NCI-H1105 (cell line): Measurements from ENCODE around the gene STXBP4.

Experiments used
- DNase-seq: peaks from one replicate; lab custom pipeline; 2025; lab: John Stamatoyannopoulos, UW

The STXBP4 gene

DNA sequence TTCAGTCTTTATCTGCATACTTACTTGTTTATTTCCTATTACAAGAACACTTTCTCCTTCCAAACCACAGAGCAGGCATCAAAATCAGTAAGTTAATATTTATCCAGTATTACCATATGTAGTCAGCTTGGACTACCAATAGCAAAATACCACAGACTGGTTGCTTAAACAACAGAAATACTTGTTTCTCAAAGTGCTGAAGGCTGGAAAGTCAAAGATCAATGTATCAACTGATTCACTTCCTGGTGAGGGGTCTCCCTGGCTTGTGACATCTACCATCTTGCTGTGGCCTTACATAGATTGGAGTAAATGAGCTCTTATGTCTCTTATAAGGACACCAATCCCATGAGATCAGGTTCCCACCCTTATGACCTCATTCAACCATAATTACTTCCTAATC, 2.6 kb downstream of the STXBP4 start:
- no peak for DNase-seq

DNA sequence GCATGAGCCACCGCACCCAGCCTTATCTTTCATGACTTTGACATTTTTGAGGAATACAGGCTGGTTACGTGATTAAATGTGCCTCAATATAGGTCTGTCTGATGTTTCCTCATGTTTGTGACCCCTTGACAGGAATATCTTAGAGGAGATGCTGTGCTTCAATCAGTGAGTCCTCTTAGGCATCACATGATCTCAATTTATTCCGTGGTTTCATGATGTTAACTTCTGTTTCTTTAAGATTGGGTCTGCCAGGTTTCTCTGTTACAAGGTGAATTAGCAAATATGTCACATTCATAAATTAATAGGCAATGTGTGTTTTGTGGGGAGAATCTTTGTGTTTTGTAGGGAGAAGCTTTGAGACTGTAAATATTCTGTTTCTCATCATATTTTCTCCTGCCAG, 3.3 kb downstream of the STXBP4 start:
- no peak for DNase-seq

DNA sequence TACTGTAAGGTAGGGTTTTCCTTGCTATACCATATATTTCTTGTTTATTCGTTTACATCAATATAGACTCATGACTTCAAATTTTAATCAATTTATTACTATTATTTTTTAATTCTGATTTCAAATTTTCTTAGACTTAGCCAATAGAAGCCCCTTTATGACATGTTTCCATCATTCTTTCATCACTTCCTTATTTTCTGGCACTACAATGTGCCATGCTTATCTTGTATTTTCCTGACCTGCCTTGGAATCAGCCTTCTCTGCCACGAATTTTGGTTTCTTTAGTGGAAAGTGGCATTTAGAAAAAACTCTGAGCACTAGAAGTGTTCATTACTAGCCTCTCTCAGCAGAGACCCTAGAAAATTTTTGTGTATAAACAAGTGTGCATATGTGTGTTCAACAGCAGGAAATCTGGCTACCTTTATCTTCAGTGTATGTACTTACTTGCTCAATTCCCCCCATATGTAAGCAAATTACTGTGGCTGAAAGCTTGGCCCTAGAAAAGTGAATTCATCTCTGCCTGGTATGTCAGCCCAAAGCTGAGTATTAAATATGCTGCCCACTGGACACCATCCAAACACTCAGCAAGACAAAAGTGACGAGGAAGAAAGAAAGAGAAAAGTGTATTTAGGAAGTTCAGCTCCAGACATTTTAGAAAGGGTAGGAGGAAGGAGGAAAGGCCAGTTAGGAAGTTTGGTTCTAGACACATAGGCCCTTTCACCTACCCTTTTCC, 4.0 kb downstream of the STXBP4 start:
- no peak for DNase-seq

DNA sequence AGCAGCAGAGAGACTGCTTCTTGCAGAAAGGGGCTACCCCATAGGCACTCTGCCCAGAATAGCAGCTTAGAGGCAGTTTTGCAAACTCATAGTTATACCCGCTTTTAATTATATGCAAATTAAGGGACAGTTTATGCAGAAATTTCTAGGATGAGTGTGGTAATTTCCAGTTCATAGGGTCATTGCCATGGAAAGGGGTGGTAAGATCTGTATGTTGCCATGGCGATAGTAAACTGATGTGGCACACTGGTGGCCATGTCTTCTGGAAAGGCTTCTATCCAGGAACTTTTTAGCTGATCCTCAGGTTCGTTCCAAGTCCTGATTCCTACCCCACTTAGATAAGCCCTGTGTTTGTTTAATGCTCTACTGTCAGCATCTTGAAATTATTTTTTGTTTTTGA, 6.2 kb downstream of the STXBP4 start:
- DNase-seq = no peak

DNA sequence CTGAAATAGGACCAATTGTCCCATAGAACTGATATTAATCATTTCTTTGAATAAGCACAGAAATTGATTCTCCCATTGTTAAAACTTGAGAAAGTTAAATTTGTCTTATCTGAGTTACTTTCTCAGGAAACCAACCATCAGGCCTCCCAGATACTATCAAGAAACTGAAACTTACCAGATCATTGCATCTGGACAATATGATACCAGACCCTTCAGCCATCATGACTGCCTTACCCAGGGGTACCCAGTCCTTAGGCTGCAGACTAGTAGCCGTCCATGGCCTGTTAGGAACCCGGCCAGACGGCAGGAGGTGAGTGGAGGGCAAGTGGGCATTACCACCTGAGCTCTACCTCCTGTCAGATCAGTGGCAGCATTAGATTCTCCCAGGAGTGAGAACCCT, 7.8 kb downstream of the STXBP4 start:
- no peak for DNase-seq

DNA sequence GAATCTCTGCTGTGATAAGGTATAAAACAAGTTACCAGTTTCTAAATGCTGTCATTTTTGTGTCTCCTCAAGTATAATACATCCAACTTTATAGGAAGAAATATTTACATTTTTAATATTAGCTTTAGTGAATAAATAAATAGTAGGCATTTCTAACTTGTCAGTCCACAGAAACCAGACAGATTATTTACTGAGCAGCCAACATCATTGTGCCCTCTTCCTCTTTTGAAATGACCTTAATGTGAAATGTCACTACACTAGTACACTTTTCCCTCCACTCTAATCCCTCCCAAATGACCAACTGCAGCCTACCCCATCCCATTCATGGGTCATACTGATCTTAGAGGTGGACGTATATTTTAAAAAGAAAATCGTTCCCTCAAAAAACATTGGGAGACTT, 9.2 kb downstream of the STXBP4 start:
- DNase-seq = no peak

DNA sequence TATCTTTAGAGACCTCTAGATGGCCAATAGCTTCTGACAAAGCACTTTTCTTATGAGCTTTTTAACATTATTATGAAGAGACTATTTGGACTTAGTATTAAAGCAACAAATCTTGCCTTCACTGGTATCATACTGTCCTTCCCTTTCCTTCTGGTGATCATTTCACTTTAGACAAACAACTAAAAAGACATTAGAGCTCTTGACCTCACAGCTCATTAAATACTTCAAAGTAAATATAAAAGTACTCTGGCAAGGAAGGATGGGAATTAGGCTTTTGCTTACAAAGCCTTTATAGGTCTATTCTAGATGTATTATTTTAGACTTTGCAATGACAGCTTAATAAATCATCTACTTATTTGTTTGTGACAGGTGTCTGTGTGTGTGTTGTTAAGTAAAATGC, 11.1 kb downstream of the STXBP4 start:
- no peak for DNase-seq

DNA sequence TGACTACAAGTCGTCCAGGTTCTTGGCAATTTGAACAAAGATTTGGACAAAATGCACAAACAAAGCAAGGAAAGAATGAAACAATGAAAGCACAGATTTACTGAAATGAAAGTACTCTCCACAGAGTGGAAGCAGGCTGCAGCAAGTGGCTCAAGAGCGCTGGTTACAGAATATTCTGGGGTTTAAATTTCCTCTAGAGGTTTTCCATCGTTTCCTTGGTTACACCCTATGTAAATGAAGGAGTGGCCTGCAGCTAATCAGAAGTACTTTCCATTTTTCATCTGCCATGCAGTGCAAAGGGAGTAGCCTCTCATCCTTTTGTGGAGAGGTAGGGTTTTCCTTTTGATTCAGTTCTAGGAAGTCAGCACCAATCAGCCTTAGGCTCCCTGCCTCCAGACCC, 11.8 kb downstream of the STXBP4 start:
- no peak for DNase-seq

DNA sequence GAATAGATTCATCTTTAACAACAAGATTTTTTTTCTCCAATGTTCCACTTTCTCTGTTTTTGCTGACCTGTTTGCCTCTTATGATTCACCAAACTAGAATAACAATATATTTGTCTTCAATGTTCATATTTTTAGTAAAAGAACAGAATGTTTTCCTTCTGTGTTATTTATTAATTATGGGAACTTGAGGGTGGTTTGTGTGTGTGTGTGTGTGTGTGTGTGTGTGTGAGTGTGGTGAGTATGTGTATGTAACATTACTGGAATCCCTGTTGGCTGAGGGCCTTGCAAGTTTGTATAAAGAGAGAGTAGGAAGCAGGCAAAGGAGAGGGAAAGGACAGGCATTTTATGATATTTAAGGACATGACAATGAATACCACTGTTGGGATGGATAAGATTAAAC, 13.8 kb downstream of the STXBP4 start:
- no peak for DNase-seq

DNA sequence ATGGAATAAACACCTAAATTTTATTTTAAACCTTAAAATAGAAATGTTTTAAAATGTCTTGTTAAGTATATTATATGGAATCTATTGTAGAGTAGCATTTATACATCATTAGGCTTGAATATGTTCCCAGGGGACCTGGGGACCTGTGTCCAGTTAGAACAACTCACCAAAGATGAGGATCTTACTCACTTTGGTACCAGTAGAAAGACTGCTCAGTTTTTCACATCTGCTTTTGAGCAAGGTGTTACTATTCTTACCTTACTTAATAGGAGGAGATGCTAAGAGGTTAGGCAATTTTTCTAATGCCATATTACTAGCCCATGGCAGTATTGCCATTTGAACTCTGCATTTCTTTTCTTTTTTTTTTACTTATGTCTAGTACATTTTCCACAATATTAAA, 14.7 kb downstream of the STXBP4 start:
- no peak for DNase-seq

DNA sequence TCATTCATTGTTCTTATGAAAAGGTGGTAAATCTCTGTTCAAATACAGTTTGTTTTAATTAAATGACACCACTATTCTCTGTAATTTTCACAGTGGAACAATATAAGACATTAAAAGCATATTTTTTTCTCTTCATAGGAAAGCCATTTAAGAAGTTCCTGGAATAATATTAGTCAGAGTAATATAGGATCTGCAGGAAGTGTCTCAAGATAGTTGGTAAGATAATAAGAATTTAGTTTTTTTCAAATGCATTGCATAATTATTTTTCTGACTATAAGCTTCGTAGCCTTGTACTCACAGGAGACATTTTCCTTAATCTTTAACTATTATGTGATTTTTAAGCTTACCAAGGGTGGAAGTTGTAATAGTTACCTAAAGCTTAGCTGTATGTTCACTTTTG, 16.9 kb downstream of the STXBP4 start:
- no peak for DNase-seq

DNA sequence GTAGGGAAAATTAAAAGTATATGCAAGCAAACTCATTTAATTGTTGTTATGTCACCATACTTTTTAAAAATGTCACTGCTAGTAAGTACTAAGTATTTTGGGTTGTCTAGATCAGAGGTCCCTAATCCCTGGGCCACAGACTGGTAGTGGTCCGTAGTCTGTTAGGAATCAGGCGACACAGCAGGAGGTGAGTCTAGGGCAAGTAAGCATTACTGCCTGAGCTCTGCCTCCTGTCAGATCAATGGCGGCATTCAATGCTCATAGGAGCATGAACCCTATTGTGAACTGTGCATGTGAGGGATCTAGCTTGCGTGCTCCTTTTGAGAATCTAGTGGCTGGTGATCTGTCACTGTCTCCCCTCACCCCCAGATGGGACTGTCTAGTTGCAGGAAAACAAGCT, 21.6 kb downstream of the STXBP4 start:
- DNase-seq = no peak

DNA sequence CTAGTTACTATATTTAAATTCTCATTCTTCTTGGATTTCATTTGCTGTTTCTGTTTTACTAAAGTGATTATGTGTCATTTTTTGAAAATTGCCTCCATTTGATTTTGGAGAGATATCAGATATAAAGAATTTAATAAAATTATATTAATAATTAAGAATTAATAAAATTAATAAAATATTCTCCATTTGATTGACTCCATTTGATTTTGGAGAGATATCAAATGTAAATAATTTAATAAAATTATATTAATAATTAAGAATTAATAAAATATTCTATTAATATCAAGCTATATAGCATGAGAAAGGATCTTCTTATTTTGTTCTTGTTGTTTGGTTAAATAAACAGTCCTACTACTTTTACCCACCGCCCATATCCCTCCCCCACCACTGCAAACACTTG, 23.0 kb downstream of the STXBP4 start:
- DNase-seq = no peak

DNA sequence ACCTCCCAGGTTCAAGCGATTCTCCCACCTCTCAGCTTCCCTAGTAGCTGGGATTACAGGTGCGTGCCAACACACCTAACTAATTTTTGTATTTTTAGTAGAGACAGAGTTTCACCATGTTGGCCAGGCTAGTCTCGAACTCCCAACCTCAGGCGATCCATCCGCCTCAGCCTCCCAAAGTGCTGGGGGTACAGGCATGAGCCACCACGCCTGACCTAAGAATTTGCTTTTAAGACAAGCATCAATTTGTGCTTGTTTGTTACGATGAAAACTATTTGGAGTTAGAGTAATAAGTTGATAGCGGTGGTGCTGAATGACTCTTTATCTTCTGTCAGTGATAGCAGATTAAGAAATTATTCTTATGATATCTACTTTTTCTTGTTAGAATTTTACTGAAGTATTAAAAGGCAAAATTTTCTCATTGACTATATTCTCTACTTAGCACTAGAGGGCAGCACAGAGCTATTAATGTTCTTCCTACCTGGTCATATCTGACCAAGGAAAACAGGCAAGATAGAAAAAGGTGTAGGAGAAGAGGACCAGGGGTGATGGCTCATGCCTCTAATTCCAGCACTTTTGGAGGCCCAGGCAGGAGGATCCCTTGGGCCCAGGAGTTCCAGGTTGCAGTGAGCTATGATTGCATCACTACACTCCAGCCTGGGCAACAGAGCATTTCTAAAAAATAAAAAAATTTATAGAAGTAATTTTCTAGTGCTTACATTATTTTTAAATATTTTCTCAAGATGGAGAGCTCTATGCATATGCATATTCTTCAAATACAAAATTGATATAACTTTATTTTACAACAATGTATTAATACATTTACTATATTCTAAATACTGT, 24.5 kb downstream of the STXBP4 start:
- DNase-seq = peak; percentile 16

DNA sequence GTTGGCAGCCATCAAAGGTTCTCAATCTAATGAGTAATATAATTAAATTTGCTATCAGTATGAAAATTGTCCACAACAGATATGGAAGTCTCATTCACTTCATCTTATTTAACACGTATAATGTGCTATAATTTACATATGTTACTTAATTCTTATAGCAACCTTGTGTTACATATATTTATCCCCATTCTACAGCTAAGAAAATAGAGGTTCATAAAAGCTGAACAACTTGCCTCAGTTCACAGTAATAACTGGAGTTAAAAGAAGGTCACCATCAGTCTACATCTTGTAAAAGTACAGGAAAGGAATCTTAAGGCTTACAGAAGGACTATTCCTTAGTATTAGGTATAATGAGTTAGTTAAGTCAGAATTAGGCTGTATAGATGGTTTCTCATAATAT, 27.9 kb downstream of the STXBP4 start:
- no peak for DNase-seq

DNA sequence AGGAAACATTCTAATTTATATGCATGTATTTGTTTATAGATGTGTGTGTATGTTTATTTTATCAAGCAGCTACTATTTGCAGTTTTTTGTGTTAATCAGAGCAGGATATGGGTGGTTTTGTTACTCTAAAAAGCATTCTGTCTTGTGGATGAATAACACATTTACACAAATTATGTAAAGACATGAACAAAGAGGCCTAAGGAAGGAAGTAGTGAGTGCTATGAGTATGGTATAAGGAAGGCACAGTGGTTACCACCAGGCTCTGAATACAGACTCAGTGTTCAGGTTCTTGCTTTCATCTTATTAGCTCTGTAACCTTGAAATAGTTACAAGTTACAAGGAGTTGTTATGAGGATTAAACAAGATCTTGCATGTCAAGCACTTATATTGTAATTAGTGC, 33.9 kb downstream of the STXBP4 start:
- no peak for DNase-seq

DNA sequence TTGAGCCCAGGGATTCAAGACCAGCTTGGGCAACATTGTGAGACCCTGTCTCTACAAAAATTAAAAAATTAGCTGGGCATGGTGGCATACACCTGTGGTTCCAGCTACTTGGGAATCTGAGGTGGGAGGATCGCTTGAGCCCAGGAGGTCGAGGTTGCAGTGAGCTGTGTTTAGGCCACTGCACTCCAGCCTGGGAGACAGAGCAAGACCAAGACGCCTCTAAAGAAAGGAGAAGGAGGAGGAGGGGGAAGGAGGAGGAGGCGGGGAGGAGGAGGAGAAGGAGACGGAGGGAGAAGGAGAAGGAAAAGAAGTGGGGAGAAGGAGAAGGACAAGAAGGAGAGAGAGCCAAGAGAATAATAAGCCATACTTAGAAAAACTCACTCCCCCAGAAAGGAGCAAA, 35.9 kb downstream of the STXBP4 start:
- DNase-seq = no peak

DNA sequence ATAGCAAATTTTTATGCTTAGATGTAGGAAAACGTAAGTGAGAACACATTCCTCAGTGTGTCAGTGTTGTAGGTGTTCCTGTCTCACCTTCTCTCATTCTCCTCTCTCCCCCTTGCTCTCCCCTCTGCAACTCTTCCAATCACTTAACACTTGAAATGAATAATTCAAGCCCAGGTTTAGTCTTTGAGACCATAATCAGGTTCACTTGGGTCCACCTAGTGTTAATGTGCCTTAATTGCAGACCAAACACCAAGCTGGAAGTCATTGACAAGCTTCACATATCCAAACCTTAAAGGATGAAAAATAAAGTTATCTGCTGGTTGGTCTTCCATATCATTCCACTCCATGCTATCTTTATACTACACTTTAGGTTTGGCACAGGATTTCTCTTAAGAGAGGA, 37.0 kb downstream of the STXBP4 start:
- DNase-seq = no peak

DNA sequence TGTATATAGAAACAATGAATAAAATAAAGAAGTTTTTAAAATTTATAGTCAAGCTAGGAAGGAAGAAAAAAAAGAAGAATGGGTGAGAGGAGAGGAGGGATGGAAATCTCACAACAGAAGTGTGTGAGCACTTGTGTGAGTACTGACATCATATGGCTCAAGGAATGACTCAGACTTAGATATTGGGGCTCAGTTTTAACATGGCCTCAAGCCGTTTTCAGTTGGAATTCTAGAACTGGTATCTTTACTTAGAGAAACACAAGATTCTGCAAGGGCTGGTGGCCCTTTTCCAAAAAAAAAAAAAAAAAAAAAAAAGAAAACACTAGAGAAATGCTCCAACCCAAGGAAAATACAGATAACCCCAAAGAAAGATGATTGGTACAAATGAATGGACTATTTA, 55.1 kb downstream of the STXBP4 start:
- no peak for DNase-seq

DNA sequence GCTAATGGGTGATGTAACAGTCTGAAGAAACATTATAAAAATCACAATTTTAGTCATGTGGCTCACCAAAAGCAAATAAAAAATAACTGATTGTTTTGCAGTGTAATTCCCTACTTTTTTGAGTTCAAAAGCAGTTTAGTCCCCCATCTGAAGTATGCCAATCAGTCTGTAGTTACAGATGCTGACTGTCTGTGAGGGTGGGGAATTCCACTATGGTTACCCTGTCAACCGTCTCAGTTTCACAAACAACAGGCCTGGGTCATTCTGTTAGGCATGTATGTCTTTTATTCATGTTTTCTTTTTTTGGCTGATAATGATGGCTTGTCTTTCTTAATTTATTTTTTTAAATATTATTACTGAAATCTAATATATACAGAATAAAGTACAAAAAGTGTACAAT, 69.3 kb downstream of the STXBP4 start:
- DNase-seq = no peak

DNA sequence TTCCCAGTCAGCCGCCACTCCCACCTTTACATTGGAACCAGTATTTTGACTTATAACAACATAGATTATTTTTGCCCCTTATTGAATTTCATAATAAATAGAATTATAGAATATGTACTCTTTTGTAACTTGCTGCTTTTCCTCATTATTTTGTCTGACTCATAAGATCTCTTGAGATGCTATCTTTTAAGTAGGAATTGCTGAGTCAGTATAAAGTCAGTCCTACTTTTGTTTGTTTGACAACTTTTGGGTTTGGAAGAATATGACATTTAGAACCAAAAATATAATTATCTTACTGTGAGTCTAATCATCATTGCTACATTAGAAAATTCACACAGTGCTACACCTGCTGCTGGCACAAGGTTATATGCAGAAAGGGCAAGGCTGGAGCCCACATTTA, 69.7 kb downstream of the STXBP4 start:
- no peak for DNase-seq

DNA sequence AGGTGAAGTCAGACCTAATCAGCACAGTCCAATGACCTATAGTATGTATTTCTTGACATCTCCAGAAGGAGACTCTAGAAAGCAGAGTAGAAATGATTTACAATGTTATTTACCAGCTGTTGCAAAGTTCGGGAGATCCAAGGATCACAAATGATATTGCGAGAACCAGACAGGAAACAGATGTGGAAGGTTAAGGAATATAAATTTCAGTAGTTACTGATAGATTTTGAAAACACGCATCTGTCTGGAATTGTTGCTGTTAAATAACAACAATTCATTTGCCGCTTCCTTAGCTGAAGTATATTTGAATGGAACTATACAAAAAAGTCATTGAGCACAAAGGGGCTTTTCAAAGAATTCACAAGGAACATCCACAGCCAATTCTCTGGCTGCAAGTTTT, 72.0 kb downstream of the STXBP4 start:
- no peak for DNase-seq

DNA sequence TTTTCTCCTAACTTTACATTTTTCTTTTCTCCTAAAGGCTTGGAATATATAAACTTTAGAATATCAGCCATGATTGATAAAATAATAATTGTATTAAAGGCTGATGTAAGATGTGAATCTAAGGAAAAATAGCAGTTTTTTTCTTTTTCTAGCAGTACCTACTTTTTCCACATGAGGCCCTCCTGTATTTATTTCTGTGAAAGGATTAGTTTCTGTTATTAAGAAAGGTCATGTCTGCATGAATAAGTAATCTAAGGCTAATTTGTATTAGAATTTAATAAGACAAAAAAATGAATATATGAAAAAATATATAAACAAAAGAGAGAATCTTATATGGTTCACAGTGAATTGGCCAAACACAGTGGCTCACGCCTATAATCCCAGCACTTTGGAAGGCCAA, 85.3 kb downstream of the STXBP4 start:
- no peak for DNase-seq

DNA sequence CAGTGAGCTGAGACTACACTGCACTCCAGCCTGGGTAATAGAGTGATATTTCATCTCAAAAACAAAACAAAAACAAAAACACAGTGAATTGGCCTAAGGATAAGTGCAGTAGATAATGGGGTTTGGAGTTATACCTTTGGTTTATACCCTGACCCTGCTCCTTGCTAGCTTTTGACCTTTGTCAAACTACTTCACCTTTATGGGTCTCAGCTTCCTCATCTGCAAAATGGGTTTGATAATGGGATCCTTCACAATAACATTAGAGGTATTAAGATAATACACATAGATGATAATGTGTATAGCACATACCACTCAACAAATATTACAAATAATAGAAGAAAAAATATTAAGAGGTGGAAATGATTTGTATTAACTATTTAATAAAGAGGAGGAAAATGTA, 85.9 kb downstream of the STXBP4 start:
- no peak for DNase-seq
